ENCODE data around the gene LILRB2.

The LILRB2 gene

GRCh38 chr19:54302257-54302656, 21.3 kb upstream of the LILRB2 start:
- ATAC-seq: no peak
- TF ChIP-seq ZFP30 (CRISPR knock-in tag; IDR thresholded peaks at IDR 0.05): no peak
- no peak for TF ChIP-seq OSR1 (CRISPR knock-in tag; IDR thresholded peaks at IDR 0.05)

GRCh38 chr19:54299515-54299914, 18.6 kb upstream of the LILRB2 start:
- no peak for ATAC-seq
- no peak for TF ChIP-seq TSHZ2 (CRISPR knock-in tag; IDR thresholded peaks at IDR 0.05)
- no peak for TF ChIP-seq ZFP3 (CRISPR knock-in tag; IDR thresholded peaks at IDR 0.05)
- no peak for TF ChIP-seq ZNF8 (CRISPR knock-in tag; IDR thresholded peaks at IDR 0.05)
- no peak for TF ChIP-seq POU6F1 (CRISPR knock-in tag; IDR thresholded peaks at IDR 0.05; ENCODE audit: borderline replicate concordance, low read depth)
- TF ChIP-seq ARNTL (CRISPR knock-in tag; IDR thresholded peaks at IDR 0.05; ENCODE audit: borderline replicate concordance, low read depth): no peak
- no peak for TF ChIP-seq ZNF70 (CRISPR knock-in tag; IDR thresholded peaks at IDR 0.05)
- no peak for TF ChIP-seq BACH2 (CRISPR knock-in tag; IDR thresholded peaks at IDR 0.05; ENCODE audit: borderline replicate concordance)
- TF ChIP-seq OSR1 (CRISPR knock-in tag; IDR thresholded peaks at IDR 0.05): no peak
- no peak for TF ChIP-seq ZNF565 (CRISPR knock-in tag; conservative IDR thresholded peaks at IDR 0.05; ENCODE audit: low read depth)
- TF ChIP-seq PATZ1 (CRISPR knock-in tag; IDR thresholded peaks at IDR 0.05; ENCODE audit: borderline replicate concordance): no peak
- no peak for TF ChIP-seq TCF4 (CRISPR knock-in tag; IDR thresholded peaks at IDR 0.05; ENCODE audit: borderline replicate concordance)

GRCh38 chr19:54299126-54299498, 18.2 kb upstream of the LILRB2 start:
- TF ChIP-seq CREB5 (CRISPR knock-in tag; IDR thresholded peaks at IDR 0.05; ENCODE audit: low read depth): no peak
- no peak for TF ChIP-seq ZC3H10 (CRISPR knock-in tag; IDR thresholded peaks at IDR 0.05)
- TF ChIP-seq TCF4 (CRISPR knock-in tag; IDR thresholded peaks at IDR 0.05; ENCODE audit: borderline replicate concordance): no peak
- ATAC-seq: no peak

GRCh38 chr19:54298357-54299125, 17.6 kb upstream of the LILRB2 start:
- TF ChIP-seq POU6F1 (CRISPR knock-in tag; IDR thresholded peaks at IDR 0.05; ENCODE audit: borderline replicate concordance, low read depth) (no peak), GLIS3 (CRISPR knock-in tag; IDR thresholded peaks at IDR 0.05) (no peak), ZNF8 (CRISPR knock-in tag; IDR thresholded peaks at IDR 0.05) (no peak), BACH2 (CRISPR knock-in tag; IDR thresholded peaks at IDR 0.05; ENCODE audit: borderline replicate concordance) (no peak), ARNTL (CRISPR knock-in tag; IDR thresholded peaks at IDR 0.05; ENCODE audit: borderline replicate concordance, low read depth) (no peak), CSDC2 (CRISPR knock-in tag; IDR thresholded peaks at IDR 0.05) (no peak), ZC3H10 (CRISPR knock-in tag; IDR thresholded peaks at IDR 0.05) (no peak), ZFP30 (CRISPR knock-in tag; IDR thresholded peaks at IDR 0.05) (no peak), CREB5 (CRISPR knock-in tag; IDR thresholded peaks at IDR 0.05; ENCODE audit: low read depth) (no peak), ZNF565 (CRISPR knock-in tag; conservative IDR thresholded peaks at IDR 0.05; ENCODE audit: low read depth) (no peak), TCF4 (CRISPR knock-in tag; IDR thresholded peaks at IDR 0.05; ENCODE audit: borderline replicate concordance) (no peak), OSR1 (CRISPR knock-in tag; IDR thresholded peaks at IDR 0.05) (no peak), ZFP3 (CRISPR knock-in tag; IDR thresholded peaks at IDR 0.05) (no peak), ESRRG (CRISPR knock-in tag; IDR thresholded peaks at IDR 0.05) (no peak), TSHZ2 (CRISPR knock-in tag; IDR thresholded peaks at IDR 0.05) (no peak)
- no peak for ATAC-seq
